ENCODE measurements around the gene ZBTB24.

The ZBTB24 gene

DNA sequence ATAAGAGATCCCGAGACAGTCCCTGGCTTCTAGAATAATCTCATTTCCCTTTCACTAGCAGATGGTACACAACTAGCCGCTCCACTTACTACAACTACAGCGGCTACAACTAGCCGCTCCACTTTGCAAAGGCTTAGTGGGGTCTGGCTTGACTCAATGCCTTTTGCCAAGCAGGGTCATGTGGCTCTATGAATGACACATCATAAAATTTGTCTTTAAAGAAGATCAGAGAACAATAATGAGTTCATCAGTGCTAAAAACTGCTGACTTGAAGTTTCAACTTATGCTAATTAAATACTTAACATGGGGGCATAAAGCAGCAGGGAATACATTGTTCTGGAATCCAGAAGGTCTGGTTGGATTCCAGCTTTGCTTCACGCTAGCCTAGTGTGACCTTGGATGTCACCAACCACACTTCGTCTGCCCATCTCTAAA, 25.4 kb downstream of the ZBTB24 start:
- no peak for DNase-seq (ENCODE audit: low spot score)
- TF ChIP-seq, protein P1, sequence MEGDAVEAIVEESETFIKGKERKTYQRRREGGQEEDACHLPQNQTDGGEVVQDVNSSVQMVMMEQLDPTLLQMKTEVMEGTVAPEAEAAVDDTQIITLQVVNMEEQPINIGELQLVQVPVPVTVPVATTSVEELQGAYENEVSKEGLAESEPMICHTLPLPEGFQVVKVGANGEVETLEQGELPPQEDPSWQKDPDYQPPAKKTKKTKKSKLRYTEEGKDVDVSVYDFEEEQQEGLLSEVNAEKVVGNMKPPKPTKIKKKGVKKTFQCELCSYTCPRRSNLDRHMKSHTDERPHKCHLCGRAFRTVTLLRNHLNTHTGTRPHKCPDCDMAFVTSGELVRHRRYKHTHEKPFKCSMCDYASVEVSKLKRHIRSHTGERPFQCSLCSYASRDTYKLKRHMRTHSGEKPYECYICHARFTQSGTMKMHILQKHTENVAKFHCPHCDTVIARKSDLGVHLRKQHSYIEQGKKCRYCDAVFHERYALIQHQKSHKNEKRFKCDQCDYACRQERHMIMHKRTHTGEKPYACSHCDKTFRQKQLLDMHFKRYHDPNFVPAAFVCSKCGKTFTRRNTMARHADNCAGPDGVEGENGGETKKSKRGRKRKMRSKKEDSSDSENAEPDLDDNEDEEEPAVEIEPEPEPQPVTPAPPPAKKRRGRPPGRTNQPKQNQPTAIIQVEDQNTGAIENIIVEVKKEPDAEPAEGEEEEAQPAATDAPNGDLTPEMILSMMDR (IDR thresholded peaks at IDR 0.05; ENCODE audit: extremely low read depth, insufficient read depth, missing control alignments) = no peak
- in situ Hi-C loops (cut with MboI; ENCODE audit: low pct_unique_long_range_greater_than_20kb, low sequenced_read_pairs, unreplicated experiment) = no loop called here

DNA sequence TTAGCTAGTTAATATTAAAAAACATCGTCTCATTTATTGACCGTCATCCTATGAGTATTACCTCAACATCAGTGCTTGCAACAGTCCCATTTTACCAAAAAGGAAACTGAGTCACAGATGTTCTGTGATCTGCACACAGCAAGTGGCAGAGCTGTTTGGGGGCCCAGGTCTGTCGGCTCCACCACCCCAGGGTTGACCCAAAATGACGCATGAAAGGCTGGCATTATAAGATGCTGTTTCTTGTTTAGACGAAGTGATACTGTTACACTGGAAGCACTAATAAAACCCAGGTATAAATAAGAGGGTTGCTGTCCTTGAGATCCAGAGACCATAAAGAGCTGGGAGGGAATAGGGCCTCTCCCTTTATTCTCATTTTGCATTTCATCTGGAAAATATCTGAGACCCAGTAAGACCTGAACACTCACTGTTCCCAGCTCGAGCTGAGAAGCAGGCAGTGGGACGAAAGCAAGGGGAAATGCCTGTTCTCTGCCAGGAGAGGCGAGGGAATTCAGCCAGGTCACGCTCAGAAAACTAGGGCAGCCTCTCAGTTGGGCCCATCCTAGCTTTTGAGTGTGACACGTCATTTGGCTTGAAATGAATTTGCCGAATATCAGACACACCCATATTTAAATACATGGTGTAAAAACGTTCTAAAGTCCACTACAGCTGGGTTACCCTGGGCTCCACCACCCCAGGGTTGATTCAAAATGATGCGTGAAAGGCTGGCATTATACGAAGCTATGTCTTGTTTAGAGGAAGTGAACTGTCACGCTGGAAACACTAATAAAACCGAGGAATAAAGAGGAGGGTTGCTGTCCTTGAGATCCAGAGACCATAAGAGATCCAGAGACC, 26.1 kb downstream of the ZBTB24 start:
- DNase-seq (ENCODE audit: low spot score) = no peak
- in situ Hi-C loops (cut with MboI; ENCODE audit: low pct_unique_long_range_greater_than_20kb, low sequenced_read_pairs, unreplicated experiment) = no loop called here
- TF ChIP-seq, protein P1 (IDR thresholded peaks at IDR 0.05; ENCODE audit: extremely low read depth, insufficient read depth, missing control alignments) = no peak

DNA sequence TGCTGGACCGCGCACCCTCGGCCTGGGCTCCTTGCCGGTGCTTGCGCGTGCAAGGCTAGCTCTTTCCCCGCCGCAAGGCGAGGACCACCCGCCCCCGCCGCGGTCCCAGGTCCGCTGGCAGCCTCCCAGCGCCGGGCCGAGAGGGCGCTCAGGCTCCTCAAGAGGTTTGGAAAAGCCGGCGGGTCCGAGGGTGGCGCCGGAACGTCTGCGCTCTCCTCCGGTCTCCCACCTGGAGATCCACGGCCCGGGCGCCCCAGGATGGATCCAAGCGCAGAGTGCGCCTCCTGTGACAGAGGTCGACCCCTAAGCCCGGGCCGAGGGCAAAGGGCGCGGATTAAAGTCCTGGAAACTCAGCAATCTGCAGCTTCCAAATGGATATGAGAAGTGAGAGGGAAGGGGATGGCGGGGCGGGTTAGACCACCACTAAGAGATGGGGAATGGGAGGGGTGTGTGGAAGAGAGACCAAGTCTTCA, 26.9 kb downstream of the ZBTB24 start:
- DNase-seq (ENCODE audit: low spot score) = no peak
- in situ Hi-C loops (cut with MboI; ENCODE audit: low pct_unique_long_range_greater_than_20kb, low sequenced_read_pairs, unreplicated experiment) = no loop called here
- TF ChIP-seq, protein P1 (IDR thresholded peaks at IDR 0.05; ENCODE audit: extremely low read depth, insufficient read depth, missing control alignments) = no peak

DNA sequence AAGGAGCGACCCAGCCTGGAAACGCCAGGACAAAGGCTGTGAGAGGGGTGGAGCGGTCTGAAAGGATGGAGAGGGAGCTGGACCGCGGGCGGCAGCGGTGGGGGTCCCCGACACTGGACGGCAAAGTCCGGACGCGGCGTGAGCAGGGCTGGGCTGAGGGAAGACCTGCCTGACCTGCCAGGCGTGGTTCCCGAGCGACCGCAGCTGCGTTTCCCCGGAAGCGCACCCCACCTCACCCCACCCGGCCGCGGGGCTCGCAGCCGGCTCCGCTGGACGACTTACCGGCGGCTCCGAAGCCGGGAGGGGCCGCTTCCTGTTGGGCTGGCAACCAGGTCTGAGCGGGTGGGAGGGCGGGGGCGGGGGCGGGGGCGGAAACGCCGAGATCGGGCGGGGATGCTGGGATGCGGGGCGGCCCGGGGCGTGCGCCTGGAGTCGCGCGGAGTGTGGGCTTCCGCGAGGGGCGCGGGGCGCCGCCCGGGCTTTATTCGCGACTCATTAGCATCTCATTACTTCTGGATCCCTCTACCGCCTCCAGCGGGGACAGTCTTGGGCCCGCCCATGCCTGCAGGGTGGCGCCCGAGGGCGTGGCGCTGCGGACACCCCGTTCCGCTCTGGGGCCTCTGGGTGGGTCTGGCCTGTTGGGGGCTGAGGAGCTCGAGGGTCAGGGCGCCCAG, 27.4 kb downstream of the ZBTB24 start, which contains the start of gene MICAL1:
Gene MICAL1 (minus strand): TSS at position 336 of the 674 bp plus-strand sequence. CDS start 1,576 bp downstream, outside the sequence.
- peak; percentile 86 for DNase-seq (ENCODE audit: low spot score)
- in situ Hi-C loops (cut with MboI; ENCODE audit: low pct_unique_long_range_greater_than_20kb, low sequenced_read_pairs, unreplicated experiment) = no loop called here
- TF ChIP-seq, protein P1 (IDR thresholded peaks at IDR 0.05; ENCODE audit: extremely low read depth, insufficient read depth, missing control alignments) = peak; percentile 25

DNA sequence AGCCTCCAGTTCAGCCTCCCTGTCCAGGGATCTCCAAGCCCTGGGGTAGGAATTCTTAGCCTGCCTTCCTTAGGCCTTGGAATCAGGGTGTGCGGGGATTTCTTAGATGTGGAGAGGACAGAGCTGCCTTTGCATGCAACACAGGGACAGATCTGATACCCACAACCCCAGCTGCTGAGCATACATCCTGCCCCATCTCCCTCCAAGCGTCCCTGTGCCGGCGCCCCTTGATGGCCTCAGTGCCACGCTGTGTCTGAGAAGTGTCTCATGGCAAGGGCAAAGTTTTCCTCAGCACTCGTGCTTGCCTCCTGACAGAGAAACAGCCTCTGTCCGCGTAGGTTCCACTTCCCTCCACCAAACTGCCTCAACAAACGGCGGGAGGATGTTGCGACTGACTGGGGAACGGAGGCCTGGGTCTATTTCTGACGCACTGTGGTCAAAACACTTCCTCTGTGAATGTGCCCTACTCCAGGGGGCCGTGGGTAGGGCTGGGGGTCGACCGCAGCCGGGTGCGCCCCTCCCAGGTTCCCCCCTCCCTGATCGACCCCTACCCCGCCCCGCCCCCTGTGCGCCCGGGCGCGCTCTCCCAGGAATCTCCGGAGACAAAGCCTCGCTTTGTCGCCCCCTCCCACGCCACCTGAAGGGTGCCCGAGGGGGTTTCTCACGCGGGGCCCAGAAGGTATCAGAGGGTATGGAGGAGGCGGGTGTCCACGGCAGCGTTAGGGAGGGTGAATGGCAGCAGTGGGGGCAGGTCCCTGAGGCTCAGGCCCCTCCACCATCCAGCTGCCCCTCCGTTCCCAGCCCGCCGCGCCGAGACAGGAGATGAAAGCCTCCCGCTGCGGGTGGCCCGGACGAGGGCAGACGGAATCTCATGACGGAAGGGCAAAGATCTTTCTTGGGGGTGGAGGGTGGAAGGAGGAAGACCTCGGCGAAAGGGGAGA, 28.3 kb downstream of the ZBTB24 start:
- TF ChIP-seq, protein P1 (IDR thresholded peaks at IDR 0.05; ENCODE audit: extremely low read depth, insufficient read depth, missing control alignments) = no peak

More for the DNA sequence above, 28.3 kb downstream of the ZBTB24 start:
- in situ Hi-C loops (cut with MboI; ENCODE audit: low pct_unique_long_range_greater_than_20kb, low sequenced_read_pairs, unreplicated experiment) = no loop called here
- peak; percentile 80 for DNase-seq (ENCODE audit: low spot score)

Measured in GM13977 (cell line).